ENCODE results near the gene CEACAM16. TPM values are rescaled to one million over a fixed set of nuclear protein-coding genes. Genes with fewer than 3 reads are reported as not detected.

The CEACAM16 gene
- total RNA-seq, 2 donors from 2014 or later: 0.45 TPM; not detected in 1

DNA sequence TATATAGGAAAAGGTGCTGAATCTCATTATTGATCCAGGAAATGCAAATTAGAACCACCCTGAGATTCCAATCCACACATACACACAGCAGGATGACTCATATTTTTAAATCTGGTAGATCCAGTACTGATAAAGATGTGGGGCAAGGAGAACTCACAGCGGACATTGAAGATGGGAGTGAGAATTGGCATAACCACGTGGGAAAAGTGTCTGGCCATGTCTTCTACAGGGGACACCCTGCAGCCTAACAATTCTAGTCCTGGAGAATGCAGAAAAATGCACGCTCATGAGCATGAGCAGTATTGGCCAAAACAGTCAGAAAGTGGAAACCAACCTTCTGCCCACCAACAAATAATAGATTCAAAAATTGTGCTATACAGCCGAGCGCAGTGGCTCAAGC lies 36.1 kb downstream of the CEACAM16 start:
- ATAC-seq: peak; percentile 59
- no peak for DNase-seq
- intact Hi-C loops (cut with DNase I, micrococcal nuclease): no loop called here

DNA sequence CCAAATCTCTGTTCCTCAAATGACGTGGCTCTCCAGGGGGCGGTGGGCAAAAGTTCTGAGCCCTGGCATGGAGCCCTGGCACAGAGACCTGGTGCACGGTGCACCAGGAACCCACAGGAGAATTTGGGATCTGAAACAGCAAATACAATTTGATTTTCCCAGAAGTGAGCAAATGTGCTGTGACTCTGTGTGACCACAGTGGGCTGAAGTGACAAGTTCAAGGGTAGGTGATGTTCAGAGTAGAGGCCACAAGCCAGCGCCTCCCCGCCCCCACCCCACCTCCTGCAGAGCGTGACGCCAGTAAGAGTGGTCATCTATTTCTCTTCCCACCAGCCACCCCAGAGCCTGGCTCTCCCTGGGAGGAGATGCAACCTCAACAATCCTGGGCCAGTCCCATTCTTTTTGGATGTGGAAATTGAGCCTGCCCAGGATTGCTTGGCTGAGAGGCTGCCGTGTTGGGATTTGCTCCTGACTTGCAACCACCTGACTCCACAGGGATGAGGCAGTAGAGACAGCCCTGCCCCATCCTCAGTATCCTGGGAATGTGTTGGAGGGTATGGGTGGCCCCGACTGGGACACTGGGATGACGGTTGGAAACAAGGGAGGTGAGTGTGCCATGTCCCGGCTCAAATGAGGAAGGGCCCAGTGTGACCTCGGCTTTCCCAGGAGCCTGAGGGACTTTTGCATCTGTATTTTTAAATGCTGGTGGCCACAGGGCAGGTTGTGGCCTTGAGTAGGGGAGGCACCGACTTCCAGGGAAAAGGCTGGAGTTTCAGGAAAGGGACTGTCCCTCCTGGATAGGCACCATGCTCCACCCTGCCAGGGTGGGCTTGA lies 38.5 kb downstream of the CEACAM16 start:
- DNase-seq (peak; percentile 8 to 25), ATAC-seq (no peak)
- intact Hi-C loops (cut with DNase I, micrococcal nuclease): no loop called here

DNA sequence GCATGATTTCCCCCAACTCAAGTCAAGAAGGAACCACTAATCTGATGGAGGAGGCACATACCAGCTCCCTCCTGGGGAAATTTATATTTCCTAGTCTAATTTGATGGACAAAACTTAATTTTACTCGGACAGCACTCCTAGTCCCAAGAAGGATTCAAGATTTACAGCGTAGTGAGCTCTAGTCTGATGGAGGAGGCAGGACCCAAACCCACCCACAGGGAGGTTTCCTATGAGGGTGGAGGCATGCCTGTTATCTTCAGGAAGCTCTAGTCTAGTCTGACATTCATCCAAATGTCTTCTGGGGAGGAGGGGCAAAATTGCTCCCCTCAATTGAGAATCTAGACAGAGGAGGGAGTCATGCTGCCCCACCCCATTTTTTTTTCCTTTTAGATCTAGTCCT lies 39.2 kb downstream of the CEACAM16 start:
- no peak for DNase-seq
- intact Hi-C loops (cut with DNase I, micrococcal nuclease): no loop called here
- no peak for ATAC-seq

DNA sequence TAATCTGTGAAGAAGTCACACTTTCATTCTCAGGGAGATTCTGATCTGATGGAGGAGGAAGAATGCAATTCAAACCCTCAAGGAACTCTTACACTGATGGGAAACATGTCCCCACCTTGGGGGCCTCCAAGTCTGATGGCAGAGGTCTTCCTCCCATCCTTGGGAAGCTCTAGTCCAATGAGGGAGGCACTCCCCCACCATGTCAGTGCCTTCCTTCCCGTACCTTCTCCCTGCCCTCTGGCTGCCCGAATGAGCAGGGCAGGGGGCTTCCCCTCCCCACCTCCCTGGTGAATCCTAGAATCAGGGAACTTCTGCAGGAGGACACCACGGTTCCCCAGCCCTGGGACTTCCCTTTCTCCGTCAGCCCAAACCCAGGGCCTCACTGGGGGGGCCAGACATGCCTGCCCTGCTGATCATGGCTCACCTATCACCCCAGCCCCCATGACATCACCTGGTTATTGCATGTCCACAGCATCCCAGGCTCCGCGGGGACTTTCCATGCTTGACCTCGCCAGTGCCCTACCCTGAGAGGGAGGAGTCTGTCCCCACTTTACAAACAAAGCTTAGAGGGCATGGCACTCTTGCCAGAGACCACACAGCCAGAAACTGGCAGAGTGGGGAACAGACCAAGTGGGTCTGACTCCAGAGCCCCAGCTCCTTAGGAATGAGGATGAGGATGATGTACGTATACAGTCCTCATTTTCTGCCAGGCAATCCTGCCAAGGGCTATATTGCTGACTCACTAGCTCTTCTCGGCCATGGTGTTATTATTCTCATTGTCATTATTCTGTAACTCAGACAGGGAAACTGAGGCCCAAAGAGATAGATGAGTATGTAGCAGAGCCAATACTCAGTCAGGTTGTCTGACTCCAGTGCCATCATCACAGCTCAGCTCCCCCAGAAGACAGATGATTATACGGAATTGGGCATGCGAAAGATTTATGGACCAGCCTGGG lies 39.9 kb downstream of the CEACAM16 start:
- peak; percentile 29 for ATAC-seq
- DNase-seq: peak; percentile 55 to 74
- intact Hi-C loops (cut with DNase I, micrococcal nuclease): no loop called here

DNA sequence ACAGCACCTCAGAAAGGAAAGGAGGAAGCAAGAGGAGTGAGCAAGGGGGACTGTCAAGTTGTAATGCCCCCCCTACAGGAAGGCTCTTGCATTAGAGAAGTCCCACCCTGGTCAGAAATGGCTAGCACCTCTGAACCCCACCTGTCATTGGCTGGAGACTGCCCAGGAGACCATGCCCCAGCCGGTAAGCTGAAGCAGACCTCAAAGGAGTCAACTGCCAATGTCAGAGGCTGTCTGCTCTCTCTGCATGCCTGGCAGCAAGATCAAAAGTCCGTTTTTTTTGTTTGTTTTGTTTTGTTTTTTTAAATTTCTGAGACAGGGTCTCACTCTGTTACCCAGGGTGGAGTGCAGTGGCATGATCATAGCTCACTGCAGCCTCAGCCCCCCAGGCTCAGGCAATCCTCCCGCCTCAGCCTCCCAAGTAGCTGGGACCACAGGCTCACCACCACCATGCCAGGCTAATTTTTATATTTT lies 41.4 kb downstream of the CEACAM16 start:
- ATAC-seq (no peak), DNase-seq (peak in 1 of 2 donors; percentile 36)
- intact Hi-C loops (cut with DNase I, micrococcal nuclease): no loop called here

DNA sequence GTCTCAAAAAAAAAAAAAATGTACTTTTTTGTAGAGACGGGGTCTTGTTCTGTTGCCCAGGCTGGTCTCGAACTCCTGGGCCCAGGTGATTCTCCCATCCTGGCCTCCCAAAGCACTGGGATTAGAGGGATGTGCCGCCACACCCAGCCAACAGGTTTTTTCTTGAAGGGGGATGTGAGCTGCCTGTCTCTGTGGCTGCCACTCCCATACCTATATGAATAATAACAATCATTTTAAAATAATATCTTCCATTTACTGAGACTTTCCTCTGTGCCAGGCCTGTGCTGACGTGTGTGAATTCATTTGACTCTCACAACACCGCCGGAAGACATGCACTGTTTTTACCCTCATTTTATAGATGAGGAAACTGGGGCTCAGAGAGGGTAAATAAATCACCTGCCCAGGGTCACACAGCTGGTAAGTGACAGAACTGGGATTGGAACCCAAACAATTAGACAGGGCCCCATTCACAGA lies 42.3 kb downstream of the CEACAM16 start:
- DNase-seq (peak in 1 of 2 donors; percentile 58), ATAC-seq (peak; percentile 17)
- intact Hi-C loops (cut with DNase I, micrococcal nuclease): no loop called here

DNA sequence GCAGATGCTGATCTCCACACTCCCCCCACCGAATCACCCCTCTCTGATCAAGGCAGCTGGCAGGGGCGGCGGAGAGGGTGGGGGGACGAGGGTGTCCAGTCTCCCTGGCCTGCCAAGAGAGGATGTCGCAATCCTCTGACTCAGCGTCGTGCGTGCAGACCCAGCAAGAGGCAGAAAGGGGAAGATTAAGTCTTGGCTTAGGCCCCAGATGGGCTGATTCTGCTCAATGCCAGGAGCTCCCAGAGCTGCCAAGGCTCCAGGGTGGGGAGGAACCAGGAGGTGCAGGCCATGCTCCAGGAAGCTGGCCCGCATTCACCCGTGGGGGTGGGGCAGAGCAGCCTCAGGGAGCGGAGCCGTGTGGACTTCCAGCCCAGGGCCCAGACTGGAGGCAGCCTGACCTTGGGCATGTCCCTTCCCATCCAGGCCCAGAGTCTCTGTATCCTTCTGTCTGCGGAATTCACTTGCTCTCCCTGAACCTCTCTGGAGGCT lies 42.9 kb downstream of the CEACAM16 start:
- intact Hi-C loops (cut with DNase I, micrococcal nuclease): no loop called here
- ATAC-seq: peak; percentile 80

DNA sequence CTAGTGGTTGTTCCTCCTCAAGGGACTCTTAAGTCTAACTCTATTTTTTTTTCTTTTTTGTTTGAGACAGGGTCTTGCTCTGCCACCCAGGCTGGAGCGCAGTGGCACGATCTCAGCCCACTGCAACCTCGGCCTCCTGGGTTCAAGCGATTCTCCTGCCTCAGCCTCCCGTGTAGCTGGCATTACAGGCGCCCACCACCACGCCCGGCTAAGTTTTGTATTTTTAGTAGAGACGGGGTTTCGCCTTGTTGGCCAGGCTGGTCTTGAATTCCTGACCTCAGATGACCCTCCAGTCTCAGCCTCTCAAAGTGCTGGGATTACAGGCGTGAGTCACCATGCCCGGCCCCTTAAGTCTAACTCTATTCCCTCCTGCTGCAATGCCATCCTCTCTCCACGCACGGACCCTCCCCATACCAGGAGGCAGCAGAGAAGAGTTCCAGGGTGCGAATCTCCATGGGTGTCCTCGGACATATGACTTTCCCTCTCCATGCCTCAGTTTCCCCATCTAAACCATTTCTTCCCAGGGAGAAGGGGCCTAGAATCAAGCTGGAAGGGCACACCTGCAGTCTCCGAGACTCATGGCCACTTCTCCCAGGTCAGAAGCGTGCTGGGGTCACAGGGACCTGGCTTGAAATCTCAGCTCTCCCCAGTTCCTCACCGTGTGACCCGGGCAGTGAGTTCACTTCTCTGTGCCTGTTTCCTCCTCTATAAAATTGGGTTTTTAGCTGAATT lies 43.5 kb downstream of the CEACAM16 start:
- intact Hi-C loops (cut with DNase I, micrococcal nuclease): no loop called here
- ATAC-seq (no peak), DNase-seq (peak; percentile 28 to 43)

More for the DNA sequence above, 42.9 kb downstream of the CEACAM16 start:
- peak; percentile 97 to 99 for DNase-seq

DNA sequence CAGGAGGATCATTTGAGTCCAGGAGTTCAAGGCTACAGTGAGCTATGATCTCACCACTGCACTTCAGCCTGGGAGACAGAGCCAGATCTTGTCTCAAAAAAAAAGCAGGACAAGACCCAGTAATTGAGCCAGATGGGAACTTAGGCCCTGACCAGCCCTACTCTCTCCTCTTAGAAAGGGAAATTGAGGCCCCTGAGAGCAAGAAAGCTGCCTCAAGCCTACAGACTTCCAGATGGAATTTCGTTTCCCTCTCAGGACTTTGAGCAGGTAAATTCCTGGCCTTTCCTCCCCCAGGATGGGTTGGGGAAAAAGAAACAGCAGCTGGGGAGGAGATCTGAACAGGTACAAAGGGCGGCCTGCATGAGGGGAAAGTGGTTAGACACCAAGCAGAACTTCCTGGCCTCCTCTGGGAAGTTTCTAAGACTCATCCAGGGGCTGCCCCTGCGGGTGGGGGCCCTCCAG lies 46.0 kb downstream of the CEACAM16 start:
- intact Hi-C loops (cut with DNase I, micrococcal nuclease): no loop called here
- DNase-seq (peak in 1 of 2 donors; percentile 32), ATAC-seq (no peak)

DNA sequence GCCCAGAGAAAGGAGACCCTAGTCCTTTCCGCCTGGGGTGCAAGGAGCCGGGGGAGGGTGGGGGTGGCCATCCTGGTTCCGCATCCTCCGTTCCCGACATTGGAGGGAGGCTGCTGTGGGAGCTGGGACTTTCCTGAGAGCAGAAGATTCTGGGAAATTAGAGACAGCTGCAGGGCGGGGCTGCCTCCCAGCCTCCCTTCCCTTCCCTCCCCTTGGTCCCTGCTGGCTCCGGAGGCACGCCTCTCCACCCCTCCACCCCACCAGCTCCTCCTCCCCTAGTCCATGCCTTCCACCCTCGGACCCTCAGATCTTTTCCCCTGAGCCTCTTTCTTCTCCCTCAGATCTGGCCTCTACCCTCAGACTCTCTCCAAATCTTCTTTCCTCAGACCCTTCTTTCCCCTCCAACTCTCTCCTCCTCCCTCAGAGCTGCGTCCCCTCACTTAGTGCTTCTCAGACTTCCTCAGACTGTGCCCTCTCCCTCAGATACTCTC lies 46.4 kb downstream of the CEACAM16 start:
- ATAC-seq: peak; percentile 33
- peak; percentile 83 to 91 for DNase-seq
- intact Hi-C loops (cut with DNase I, micrococcal nuclease): no loop called here

DNA sequence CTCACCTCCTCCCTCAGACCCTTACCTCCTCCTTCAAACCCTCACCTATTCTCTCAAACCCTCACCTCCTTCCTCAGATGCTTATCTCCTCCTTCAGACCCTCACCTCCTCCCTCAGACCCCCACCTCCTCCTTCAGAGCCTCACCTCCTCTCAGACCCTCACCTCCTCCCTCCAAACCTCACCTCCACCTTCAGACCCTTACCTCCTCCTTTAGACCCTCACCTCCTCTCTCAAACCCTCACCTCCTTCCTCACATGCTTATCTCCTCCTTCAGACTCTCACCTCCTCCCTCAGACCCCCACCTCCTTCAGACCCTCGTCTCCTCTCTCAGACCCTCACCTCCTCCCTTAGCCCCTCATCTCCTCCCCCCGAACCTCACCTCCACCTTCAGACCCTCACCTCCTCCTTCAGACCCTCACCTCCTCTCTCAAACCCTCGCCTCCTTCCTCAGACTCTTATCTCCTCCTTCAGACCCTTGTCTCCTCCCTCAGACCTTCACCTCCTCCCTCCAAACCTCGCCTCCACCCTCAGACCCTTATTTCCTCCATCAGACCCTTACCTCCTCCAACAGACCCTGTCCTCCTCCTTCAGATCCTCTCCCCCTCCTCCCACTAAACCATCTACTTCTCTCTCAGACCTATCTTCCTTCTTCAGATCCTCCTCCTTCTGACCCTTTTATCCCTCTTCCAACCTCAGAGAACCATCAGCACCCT lies 47.1 kb downstream of the CEACAM16 start:
- intact Hi-C loops (cut with DNase I, micrococcal nuclease): no loop called here
- ATAC-seq: no peak
- DNase-seq: peak in 1 of 2 donors; percentile 34

DNA sequence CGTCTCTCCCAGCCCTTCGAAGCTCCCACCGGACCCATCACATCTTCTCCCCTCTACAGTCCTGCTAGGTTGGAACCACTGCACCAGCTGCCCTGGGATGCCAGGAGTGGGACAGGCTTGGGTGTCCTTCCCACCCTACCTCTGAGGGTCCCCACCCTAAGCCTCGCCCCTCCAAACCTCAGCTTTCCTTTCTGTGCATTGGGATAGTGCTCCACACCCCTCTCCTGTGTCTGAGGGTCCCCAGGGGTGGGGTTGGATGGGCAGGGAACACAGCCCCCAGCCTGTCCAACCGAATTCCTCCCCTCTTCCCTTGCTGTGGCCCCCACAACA lies 47.6 kb downstream of the CEACAM16 start:
- no peak for ATAC-seq
- intact Hi-C loops (cut with DNase I, micrococcal nuclease): no loop called here
- DNase-seq: peak in 1 of 2 donors; percentile 44

DNA sequence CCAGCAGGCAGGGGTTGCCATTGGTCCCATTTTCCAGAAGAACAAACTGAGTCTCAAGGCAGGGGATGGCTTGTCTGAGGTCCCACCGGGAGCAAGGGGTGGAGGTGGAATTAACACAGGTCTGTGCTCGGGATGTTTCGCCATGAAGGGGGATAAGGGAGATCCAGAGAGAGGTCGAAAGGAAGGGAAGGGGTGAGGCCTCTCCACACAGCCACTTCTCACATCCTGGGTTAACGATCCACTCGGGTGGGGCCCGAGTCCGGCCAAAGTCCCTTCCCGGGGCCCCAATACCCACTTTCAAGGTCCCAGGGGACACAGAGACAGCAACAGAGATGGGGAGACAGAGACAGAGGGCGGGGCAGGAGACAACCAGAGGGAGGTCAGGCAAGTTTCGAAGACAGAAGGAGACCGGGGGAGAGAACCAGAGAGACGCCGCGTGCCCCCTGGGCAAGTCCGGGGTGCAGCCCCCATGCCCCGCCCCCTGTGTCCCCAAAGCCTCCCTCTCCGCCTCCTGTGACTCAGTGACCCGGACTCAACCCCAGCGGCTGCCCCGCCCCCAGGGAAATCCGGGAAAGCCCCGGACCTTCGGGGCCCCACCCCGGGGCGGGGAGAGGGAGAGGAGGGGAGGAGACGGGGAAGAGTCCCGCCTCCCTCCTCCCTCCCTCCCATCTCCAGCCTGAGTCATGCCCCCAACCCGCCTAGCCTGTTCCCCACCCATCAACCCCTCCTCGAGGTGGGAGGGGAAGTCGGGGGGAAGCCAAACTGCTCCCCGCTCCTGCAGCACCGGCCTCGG lies 48.2 kb downstream of the CEACAM16 start:
- intact Hi-C loops (cut with DNase I, micrococcal nuclease): no loop called here
- peak; percentile 75 for ATAC-seq
- peak; percentile 97 to 98 for DNase-seq

DNA sequence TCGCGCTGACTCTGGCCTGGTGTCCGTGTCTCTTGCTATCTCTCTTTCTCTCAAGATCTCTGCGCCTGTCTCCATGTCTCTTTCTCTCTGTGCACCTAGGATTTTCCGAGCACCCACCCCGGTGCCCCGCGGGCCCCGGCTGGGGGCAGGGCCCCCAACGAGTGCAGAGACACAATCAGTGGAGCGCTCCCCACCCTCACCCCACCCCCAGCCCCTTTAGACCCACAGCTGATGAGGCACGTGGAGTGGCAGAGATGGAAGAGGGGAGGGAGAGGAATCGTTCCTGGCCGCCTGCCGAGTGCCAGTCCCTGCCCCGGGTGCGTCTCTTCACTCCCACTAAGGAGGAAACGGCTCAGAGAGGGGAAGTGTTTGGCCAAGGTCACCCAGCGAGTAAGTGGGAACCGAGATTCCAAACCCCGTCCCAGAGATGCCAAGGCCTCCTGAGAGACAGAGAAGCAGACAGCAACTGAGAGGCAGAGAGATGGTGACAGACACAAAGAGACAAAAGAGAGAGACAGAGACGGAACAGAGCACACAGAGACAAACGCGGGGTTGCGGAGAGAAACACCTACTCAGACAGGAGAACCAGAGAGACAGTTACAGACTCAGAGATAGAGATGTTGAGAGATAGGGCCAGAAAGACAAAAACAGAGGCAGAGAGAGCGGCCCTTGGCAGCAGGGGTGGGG lies 48.9 kb downstream of the CEACAM16 start:
- peak; percentile 82 to 85 for DNase-seq
- ATAC-seq: peak; percentile 52
- intact Hi-C loops (cut with DNase I, micrococcal nuclease): no loop called here

DNA sequence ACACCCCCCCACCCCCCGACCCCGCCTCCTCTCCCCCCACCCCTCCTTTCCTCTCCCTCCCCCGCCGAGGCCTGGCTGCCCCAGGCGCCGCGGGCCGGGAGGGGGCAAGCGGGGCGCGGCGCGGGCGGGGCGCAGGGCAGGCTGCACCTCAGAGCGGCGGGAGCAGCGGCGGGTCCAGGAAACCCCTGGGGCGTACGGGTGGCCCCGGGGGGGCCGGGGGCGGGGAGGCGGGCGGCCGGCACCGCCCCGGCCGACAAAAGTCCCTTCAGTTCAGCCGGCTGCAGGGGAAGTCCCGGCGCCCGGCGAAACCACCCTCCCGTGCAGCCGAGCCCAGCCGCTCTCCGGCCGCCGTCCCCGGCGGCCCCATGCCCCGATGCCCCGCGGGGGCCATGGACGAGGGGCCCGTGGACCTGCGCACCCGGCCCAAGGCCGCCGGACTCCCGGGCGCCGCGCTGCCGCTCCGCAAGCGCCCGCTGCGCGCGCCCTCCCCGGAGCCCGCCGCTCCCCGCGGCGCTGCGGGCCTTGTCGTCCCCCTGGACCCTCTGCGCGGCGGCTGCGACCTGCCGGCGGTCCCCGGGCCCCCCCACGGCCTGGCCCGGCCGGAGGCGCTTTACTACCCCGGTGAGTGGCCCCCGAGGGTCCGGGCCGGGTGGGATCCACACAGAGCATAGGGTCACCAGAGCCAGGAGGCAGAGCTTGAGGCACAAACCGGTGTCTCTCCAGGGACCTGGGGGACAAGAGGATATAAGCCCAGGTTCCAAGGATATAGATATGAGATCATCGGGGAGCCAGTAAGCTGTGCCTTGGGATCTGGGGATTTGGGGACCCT lies 49.7 kb downstream of the CEACAM16 start, which contains the start of gene BCL3:
TSS of gene BCL3 (plus strand) at position 283 of the 829 bp plus-strand sequence. CDS start at position 366, 83 bp downstream.
- peak; percentile 85 to 87 for DNase-seq
- intact Hi-C loops (cut with DNase I, micrococcal nuclease): no loop called here

More for the DNA sequence above, 49.7 kb downstream of the CEACAM16 start, which contains the start of gene BCL3:
- ATAC-seq: peak; percentile 50
